Uterus (tissue), 2 donors: ENCODE results near the gene ARRB2.

Experiments
- CTCF ChIP-seq, 4 experiments: fragments of 200-600 bp in 2 of 4; fragments of 450-650 bp in 2 of 4; sonication (generic) in 2 of 4; IDR thresholded peaks; one replicate each; pipeline ENCODE4 v1.5.1; 2016 to 2019; ENCODE audit warnings: antibody characterized with exemption in 4 of 4, mild to moderate bottlenecking in 2 of 4, moderate library complexity in 1 of 4
- POLR2A ChIP-seq, 2 donors: fragments of 450-650 bp; IDR thresholded peaks; one replicate each; pipeline ENCODE4 v1.6.1; 2016; ENCODE audit warnings: antibody characterized with exemption in 2 of 2, mild to moderate bottlenecking in 1 of 2, moderate library complexity in 1 of 2

- no peak for TF ChIP-seq CTCF (IDR thresholded peaks at IDR 0.05)
- TF ChIP-seq POLR2A (IDR thresholded peaks at IDR 0.05) = peak in 1 of 2 donors; percentile 33
Measured at GRCh38 chr17:4739122-4740024, 28.9 kb downstream of the ARRB2 start, which contains the start of the genes CXCL16 and ZMYND15.
